RWPE1 (cell line): ENCODE results near the gene IPO11.

Experiments used
- CTCF ChIA-PET: fragments of 350-600 bp; sonication (Branson Sonifier 250); formaldehyde crosslinking; extraction: SDS; loops from one replicate; lab custom pipeline; 2021; lab: Yijun Ruan, JAX
- POLR2A ChIA-PET: fragments of 400-600 bp; formaldehyde crosslinking; extraction: SDS; loops from one replicate; lab custom pipeline; 2020; ENCODE audit warnings: antibody characterized with exemption; ENCODE audit not compliant: low non-redundant PET; lab: Yijun Ruan, JAX
- DNase-seq: peaks from one replicate; pipeline ENCODE4 v3.0.0; 2012; ENCODE audit warnings: low spot score
- H3K27ac ChIP-seq: fragments of 450-650 bp; 2 replicates; pipeline ENCODE4 v1.5.1; 2017
- CTCF ChIP-seq: fragments of 450-650 bp; conservative IDR thresholded peaks from 2 replicates; pipeline ENCODE4 v1.5.1; 2017; ENCODE audit warnings: low read depth, mild to moderate bottlenecking

IPO11 gene

DNA sequence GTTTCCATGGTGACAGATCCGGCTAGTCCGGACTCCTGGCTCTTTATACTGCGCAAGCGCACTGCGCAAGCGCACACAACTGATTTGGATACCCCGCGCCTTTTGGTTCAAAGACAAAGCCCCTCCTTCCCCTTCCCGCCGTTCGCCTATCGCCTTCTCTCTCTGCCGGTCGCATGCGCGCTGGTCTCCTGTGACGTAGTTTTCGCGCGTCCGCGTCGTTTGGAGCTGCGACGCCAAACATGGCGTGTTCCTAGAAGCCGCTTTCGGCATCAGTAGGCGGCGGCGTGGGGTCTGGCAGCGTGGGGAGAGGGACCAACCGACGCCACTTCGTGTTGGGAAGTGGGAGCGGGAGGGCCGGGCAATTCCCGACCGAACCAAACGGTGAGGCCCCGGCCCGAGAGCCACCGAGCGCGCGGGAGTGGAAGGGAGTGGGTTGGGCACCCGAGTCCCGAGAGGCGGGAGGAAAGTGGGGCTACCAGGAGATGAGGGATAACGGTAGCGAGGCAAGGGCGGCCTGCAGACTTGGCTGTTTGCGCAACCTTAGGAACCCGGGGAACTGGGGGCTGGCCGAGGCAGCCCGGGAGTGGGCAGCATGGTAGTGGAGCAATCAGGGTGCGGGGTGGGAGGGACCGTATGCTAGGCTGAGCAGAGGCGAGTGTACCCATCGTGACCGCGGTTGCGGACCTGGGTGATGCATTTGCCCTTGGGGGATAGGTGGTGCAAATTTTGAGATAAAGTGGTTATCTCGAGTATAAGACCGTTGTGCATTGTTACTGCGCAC lies at the start of gene IPO11:
IPO11 (plus strand) TSS at position 215 of the 781 bp plus-strand sequence. CDS start 24,517 bp downstream, outside the sequence.
- POLR2A ChIA-PET = interaction anchor here (2.5 kb wide), 1 partner anchor 9 kb away, joined by 18 read pairs; the partner anchor contains the start of gene DIMT1
- CTCF ChIA-PET = interaction anchor here (1.6 kb wide), 1 partner anchor 48 kb away, joined by 4 read pairs; no protein-coding TSS in a partner anchor
- TF ChIP-seq CTCF = no peak
- DNase-seq = peak; percentile 99
- peak within 1 kb of the TSS; percentile 67 for H3K27ac ChIP-seq

- no peak for DNase-seq
- ChIA-PET CTCF (interaction anchor here (0.6 kb wide), 1 partner anchor 269 kb away, joined by 3 read pairs; no protein-coding TSS in a partner anchor), POLR2A (no interaction called here)
- no peak overlapping the region for H3K27ac ChIP-seq
- no peak for TF ChIP-seq CTCF
Measured at GRCh38 chr5:62369039-62369438, 43.5 kb upstream of the IPO11 start.

- H3K27ac ChIP-seq = no peak overlapping the region
- POLR2A ChIA-PET = no interaction called here
- DNase-seq = no peak
- no peak for TF ChIP-seq CTCF
- CTCF ChIA-PET = no interaction called here
Measured at GRCh38 chr5:62371409-62371808, 41.2 kb upstream of the IPO11 start.

- TF ChIP-seq CTCF = no peak
Measured at GRCh38 chr5:62372600-62372999, 40.0 kb upstream of the IPO11 start.

DNA sequence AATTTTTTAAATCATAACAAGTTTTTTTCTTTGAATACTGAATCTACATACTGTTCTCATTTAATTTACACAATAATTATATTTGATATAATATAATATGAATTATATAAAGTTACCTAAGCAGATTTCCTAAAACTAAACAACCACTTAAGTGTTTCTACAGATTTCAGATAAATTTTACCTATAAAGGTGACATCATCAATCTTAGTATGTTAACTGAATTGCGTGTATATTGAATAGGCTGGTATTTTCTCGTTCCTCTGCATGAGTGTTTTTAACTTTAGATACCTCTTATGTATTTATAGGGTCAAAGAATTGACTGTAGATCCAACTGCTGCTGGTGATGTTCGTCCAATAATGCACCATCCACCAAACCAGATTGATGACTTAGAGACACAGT lies 39.2 kb upstream of the IPO11 start:
- CTCF ChIA-PET = no interaction called here
- DNase-seq = no peak
- TF ChIP-seq CTCF = no peak
- POLR2A ChIA-PET = no interaction called here
- H3K27ac ChIP-seq = no peak overlapping the region

More at GRCh38 chr5:62372600-62372999, 40.0 kb upstream of the IPO11 start:
- no peak overlapping the region for H3K27ac ChIP-seq
- POLR2A ChIA-PET = no interaction called here
- CTCF ChIA-PET = no interaction called here
- no peak for DNase-seq

DNA sequence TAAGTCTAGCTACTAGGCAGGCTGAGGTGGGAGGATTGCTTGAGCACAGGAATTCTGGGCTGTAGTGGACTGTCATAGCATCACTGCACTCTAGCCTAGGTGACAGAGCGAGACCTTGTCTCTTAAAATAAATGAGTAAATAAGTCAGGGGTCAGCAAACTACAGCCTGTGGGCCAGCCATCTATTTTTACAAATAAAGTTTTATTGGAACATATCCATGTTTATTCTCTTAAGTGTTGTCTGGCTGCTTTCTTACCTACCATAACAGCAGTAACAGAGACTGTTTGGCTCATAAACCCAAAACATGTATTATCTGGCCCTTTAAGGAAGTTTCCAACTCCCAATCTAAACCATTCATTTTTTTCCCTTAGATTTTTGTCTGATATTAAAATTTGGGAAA lies 38.5 kb upstream of the IPO11 start:
- no peak for TF ChIP-seq CTCF
- ChIA-PET POLR2A (no interaction called here), CTCF (no interaction called here)
- no peak overlapping the region for H3K27ac ChIP-seq
- DNase-seq = no peak
